ENCODE results near the gene WDR74. TPM values are rescaled to one million over a fixed set of nuclear protein-coding genes. Genes with fewer than 3 reads are reported as not detected.
A peak's percentile ranks its signal among the peaks of the same experiment; 100 is the strongest.

The WDR74 gene
- total RNA-seq, 4 donors from 2014 or later: 32.3 to 138 (median 40.8) TPM

GRCh38 chr11:62801071-62801470 is 38.3 kb downstream of the WDR74 start:
- ATAC-seq (ENCODE audit: low FRiP score) (no peak), DNase-seq (ENCODE audit: low spot score) (no peak)
- TF ChIP-seq CTCF (IDR thresholded peaks at IDR 0.05): no peak

- no peak for ATAC-seq (ENCODE audit: low FRiP score)
- no peak for DNase-seq (ENCODE audit: low spot score)
- TF ChIP-seq CTCF (IDR thresholded peaks at IDR 0.05): no peak
These were observed 39.9 kb downstream of the WDR74 start for GRCh38 chr11:62799486-62799885.

- no peak for TF ChIP-seq CTCF (IDR thresholded peaks at IDR 0.05)
- ATAC-seq (ENCODE audit: low FRiP score) (no peak), DNase-seq (ENCODE audit: low spot score) (no peak)
These were observed 43.1 kb downstream of the WDR74 start for GRCh38 chr11:62796281-62796680.

- no peak for ATAC-seq (ENCODE audit: low FRiP score)
- no peak for TF ChIP-seq CTCF (IDR thresholded peaks at IDR 0.05)
These were observed 45.1 kb downstream of the WDR74 start for GRCh38 chr11:62794201-62794775.

DNA sequence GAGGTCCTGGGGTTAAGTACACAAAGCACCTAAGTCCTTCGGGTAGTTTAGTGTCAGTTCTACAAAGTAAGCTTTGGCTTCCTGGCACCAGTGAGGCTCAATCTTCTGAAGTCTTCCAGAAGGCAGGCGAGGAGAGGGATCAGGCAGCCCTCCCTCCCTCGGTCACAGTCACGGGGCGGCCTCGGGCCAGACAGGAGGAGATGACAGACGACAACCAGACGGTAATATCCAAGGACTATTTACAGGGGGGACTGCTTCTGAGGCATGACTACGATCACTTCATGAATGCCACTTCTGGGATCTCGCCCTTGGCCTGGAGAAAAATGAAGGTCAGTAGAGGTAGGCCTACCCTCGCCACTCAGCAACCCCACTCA is 47.2 kb downstream of the WDR74 start:
- no peak for TF ChIP-seq CTCF (IDR thresholded peaks at IDR 0.05)
- ATAC-seq (ENCODE audit: low FRiP score) (no peak), DNase-seq (ENCODE audit: low spot score) (no peak)

More at GRCh38 chr11:62794201-62794775, 45.1 kb downstream of the WDR74 start:
- no peak for DNase-seq (ENCODE audit: low spot score)

- TF ChIP-seq CTCF (IDR thresholded peaks at IDR 0.05): no peak
- peak; percentile 57 for DNase-seq (ENCODE audit: low spot score)
- peak; percentile 82 for ATAC-seq (ENCODE audit: low FRiP score)
These were observed 47.7 kb downstream of the WDR74 start, which contains the start of gene TMEM223 for GRCh38 chr11:62791501-62792201. TMEM223 (minus strand) TSS chr11:62792006; CDS start chr11:62791994, 12 bp downstream.

DNA sequence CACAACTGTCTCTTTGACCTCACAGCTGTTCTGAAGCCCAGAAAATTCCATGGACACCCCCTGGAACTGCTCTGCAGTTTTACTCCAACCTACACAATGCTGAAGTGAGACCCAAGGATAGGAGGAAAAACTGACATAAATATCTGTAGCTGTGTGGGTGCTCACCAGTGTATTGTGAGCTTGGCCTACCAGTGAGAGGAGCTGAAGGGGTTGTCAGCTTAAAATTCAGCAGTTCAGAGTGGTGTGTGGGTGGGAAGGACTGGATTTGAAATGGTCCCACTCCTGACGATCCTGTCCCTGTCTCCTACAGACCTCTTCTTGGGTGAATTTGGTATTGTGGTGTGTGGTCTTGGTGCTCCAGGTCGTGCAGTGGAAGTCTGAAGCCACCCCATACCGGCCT is 49.8 kb downstream of the WDR74 start:
- TF ChIP-seq CTCF (IDR thresholded peaks at IDR 0.05): no peak
- DNase-seq (ENCODE audit: low spot score) (no peak), ATAC-seq (ENCODE audit: low FRiP score) (no peak)

Measured in omental fat pad (tissue), 4 donors.